GM21723 (cell line): ENCODE measurements around the gene GAS7.

Source experiments
- ATAC-seq: cut with Tn5 transposase; IDR thresholded peaks from one replicate; pipeline ENCODE4 v1.9.1; 2021; ENCODE audit warnings: mild to moderate bottlenecking, moderate library complexity; ENCODE audit not compliant: unreplicated experiment

The GAS7 gene

DNA sequence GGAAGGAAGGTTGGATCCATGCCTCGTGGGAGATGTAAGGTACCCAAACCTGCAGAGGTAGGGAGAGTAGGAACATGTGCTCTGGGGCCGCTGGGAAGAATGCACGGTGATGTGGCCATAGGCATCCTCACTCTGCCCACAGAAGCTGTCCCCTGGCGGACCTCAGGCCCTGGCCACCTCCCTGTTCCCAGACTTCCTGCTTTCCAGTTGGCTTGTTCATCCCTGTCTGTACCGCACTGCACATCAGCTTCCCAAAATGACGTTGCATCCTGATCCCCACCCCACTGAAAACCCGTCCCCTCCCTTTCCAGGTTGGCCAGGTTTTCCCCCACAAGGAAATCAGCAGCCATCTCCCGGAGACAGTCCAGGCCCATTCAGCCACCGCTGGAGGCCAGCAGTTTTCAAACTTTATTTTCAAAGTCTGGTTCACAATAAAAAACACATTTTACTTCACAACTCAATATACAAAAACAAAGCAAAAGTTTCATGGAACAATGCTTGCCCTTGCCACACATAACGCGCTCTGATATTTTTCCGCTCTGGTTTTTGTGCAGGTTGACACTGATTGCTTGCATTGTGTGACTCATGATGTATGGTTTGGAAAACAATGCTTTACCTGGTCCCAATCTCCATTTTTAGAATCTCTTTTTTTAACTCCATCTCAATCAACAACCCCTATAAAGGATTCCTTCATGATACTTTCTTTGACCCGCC, 143.0 kb downstream of the GAS7 start:
- no peak for ATAC-seq

DNA sequence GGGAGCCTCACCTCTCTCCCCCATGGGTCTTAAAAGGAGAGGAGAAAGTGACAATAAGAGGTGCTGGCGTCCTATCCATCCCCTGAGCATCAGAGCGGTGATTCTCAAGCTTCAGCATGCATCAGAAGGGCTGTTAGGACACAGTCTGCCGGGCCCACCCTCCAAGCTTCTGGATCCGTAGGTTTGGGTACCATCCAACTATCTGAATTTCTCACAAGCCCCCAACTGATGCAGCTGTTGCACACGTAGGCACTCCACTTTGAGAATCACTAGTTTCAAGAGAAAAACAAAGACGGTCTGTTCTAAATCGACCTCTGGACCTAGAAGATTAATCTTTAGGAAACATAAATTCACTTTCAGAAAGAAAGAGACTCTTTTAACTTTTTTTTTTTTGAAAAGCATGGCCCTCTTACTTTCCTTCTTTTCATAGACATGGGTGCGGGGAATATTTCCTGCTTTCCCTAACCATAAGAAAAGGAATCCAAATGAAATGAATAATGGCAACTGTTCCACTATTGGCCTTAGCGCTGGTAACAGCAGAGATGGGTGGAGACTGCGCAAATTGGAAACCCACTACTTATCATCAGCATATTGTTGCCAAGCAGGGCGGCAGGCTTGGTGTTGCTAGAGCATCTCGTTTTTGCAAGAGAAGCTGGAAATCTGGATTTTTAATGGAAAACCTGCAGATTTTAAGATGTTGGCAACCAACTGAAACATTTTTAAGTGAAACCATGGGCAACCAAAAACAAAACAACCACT, 144.4 kb downstream of the GAS7 start:
- no peak for ATAC-seq

DNA sequence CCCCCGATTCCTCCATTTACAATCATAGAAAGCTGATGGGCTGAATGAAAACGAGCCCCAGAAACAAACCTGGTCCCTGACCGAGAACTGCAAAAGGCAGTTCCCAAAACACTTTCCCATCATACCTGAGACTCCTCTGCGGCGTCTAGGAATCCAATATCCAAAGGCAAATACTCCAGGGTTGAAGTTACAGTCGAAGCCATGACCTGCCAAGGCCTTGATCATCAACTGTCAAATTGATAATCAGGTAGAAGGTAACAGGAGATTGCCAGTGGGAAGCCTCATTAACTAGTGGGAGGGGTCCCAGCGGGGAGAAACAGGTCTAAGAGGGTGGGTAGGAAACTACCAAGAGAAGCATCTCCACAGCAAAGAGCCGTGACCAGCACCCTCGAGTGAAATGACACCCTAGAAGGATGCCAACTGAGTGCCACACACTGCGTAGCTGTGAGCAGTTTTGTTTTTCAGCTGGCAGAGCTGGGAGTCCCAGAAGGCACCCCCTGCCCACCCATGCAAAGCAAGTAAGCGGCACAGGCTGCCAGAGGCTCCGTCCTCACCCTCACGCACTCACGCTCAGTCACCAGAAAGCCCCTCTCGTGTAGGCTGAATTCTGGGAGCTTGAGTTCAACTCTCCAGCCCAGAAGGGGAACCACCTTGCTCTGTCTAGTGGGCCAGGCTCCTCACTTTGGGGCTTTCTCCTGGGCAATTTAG, 146.1 kb downstream of the GAS7 start:
- peak; percentile 54 for ATAC-seq

DNA sequence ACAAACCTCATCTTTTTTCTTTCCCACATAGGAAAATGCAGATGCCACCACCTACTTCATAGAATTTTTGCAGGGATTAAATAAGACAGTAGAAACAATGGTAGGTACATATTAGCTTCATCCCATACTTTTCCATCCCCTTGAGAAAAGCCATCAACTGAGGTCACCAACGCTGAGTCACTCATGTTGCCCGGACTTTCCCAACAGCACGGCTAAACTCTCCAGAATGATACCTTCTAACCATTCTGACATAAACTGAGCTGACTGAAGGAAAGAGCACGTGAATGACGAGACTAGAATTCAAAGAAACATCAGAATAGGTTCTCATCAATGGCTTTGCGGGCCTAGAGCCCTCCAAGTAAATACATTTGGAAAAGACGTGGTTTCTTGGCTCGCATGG, 147.3 kb downstream of the GAS7 start:
- ATAC-seq: no peak

DNA sequence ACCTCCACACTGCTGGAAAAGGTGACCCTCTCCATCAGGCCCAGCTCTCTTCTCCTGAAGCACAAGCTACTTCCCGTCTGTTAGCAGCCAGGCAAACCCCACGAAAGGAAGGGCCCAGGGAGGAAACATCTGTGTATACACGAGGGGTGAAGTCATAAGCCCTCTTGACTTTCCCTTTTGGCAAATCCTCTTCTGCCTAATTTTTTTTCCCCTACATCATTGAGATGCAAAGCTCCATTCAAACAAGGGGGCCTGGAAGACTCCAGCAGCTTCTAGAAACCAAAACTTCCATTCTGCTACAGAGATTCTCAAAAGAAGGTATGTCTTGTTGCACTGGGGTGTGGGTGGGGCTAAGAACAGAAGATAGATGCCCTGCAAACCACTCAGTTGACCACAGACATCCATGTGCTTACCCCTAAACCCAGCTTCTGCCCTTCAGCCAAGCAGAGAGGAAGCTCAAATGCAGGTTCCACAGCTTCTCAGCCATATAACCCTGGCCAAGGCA, 147.8 kb downstream of the GAS7 start:
- peak; percentile 46 for ATAC-seq

DNA sequence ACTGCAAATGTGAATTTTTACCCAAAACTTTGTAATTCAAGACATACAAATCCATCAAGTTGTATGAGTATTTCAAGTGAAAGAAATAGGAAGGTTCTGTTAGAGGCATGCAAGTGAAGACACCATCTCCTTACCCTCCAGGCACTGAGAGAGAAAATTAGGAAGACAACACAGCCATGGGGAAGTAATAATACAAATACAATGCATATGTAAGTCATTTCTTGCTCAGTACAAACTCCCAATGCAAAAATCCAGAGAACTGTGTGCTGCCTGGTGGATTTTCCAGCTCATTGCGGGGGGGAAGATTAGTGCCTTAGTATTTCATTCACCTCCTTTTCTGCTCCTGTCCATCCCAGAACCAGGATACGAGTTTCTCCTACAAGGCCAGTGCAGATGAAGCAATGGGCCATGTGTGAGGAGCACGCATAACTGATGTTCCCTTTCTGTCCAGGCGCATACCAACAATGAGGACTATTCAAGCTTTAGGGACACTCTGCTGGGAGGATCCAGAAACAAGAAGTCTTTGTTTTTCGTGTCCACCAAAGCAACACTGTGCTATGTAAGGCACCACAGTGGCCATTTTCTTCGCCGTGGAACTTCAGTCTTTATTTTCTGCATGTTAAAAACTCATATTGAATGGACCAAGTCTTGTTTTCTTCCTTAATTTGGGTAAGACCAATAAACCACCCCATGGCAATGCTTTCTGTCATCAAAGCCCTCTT, 149.6 kb downstream of the GAS7 start:
- no peak for ATAC-seq

DNA sequence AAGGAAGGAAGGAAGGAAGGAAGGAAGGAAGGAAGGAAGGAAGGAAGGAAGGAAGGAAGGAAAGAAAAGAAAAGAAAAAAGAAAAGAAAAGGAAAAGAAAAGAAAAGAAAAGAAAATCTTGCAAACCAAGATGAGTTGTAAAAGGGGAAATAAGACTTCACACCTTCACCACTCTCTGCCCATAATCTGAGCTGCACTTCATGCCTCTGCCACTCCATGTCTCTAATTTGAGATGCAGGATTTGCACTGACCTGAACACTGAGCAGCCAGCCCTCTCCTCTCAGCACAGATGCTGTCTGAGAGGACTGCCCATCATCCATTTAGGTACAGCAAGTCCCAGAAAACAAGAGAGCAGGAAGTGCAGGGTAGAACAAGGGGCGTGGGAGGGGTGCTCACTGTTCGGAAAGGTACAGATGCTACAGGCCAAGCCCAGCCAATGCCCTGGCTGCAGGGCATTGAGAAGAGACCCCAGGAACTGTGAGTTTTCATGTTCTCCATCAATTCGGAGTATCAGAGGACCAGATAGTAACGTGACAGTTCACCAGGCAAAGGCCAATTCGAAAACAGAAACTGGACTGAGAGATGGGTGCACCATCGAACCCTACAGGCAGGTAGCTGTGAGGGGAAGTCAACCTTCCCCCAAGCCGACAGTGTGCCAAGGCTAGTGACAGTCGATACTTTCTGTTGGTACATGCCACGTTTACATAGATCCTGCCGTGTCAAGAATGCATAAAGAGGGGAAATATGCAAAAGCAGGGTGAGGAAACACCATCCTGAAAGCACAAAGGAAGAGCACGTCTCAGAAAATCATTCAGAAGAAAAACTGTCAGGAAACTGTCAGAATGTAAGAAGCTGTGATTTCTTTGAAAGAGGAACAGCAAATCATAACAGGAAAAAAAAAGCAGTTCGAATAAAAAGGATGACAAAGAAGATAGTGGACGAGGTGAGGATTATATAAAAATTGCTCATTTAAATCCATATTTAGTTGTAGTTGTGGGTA, 151.3 kb downstream of the GAS7 start:
- peak; percentile 48 for ATAC-seq

DNA sequence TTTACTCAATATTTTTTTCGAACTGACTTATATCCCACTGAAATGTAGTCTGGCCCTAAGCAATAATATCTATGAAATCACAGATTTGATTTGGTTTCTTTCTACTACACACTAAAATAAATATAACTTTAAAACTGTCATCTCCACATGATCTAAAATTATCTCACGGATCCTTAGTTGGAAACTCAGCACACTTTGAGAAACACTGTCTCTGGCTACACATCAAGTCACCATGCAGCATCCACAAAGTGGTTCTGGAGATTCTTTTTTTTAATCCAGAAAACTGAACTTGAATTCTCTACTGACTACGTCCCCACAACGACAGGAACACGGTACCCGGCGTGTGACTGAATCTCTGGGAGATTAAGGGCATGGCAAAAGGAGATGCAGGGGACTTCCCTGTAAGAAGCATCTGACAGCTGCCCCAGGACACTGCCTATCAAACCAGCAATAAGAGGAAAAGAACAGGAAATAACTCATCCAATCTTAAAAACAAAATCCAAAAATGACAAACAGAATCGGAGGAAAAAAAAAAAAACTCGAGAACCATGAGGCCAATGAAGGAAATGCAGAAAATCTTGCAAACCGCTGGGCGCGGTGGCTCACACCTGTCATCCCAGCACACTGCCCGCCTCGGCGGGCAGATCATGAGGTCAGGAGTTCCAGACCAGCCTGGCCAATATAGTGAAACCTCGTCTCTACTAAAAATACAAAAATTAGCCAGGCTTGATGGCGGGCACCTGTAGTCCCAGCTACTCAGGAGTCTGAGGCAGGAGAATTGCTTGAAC, 152.3 kb downstream of the GAS7 start:
- ATAC-seq: no peak

DNA sequence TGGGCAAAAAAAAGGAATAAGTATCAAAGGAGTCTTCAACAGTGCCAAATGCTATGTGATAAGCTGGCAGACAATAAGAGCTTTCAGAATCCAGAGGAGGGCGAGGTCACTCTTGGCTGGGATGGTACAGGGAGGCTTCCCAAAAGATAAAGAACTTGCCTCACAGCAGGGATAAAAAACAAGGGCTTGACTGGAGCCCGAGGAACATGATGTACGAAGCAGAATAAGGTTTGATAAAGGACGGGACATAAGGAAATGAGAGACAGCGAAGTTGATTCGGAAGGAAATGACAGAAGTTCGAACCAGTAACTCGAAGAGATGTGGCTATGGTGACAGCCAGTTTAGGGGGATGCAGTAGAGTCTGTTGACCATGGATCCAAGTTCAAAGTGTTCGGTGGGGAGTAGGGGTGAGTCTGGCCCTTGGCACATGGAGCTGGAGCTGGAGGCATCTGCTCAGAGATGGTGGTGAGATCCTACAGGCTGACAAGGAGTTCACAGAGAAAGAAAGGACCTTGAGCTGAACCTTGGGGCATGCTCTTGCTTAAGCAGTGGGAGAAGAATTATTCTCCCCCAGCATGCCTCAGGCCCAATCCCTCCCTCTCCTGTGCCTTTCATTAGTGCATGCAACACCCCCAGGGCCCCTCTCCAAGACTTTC, 155.7 kb downstream of the GAS7 start:
- no peak for ATAC-seq

DNA sequence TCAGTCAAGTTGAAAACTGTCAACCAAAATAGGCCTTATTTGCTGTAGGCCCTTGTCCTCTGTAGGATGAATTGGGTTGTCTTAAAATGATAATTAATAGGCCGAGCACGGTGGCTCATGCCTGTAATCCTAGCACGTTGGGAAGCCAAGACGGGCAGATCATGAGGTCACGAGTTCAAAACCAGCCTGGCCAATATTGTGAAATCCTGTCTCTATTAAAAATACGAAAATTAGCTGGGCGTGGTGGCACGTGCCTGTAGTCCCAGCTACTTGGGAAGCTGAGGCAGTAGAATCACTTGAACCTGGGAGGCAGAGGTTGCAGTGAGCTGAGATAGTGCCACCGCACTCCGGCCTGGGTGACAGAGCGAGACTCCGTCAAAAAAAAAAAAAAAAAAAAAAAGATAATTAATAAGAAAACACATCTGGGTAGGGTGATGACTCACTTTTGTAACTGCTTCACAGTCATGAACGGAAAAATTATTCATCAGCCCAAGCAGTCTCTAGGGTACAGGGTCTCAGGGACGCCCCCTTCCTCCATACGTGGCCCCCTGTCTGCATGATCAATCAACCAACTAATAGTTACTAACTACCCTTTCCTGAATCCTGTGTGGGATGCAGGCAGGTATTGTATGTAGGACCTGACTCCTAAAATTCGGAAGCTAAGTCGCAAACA, 156.4 kb downstream of the GAS7 start:
- ATAC-seq: no peak

DNA sequence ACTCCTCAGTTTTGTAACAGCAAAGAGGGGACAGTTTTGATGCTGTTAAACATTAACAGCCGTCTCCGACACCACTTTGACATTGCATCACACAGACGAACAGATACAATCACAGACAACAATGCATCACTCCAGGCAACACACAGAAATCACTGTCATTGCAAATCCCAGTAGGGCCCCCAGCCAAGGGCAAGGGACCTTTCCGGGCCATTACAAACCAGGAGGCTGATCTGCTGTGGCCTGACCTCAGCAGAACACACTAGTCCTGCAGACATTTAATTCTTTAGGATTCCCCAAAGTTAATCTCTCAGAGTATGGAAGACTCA, 157.2 kb downstream of the GAS7 start:
- no peak for ATAC-seq

DNA sequence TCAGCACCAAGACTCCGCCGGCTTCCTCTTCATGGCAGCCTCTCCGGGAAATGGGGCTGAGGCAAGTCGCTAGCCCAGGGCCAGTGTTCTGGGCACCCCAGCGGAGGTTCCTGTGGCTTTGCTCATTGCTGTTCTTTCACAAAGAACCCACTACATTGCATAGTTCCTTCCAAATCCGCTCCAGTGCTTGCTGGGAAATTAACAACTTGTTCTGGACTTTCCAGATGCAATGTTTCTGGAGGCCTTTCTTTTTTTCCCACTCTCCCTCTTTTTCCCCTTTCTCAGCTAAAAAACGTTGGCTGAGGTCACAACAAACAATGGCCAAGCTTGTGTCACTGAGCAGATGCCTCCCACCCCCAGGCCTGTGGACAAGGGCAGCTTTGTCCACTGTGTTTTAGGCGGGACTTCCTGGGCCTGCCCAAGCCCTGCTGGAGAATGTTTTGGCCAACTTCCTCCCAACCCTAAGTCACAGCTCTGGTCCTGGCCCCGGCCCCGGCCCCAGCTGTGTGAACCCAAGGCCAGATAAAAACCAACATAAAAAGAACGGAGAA, 161.8 kb downstream of the GAS7 start:
- no peak for ATAC-seq

DNA sequence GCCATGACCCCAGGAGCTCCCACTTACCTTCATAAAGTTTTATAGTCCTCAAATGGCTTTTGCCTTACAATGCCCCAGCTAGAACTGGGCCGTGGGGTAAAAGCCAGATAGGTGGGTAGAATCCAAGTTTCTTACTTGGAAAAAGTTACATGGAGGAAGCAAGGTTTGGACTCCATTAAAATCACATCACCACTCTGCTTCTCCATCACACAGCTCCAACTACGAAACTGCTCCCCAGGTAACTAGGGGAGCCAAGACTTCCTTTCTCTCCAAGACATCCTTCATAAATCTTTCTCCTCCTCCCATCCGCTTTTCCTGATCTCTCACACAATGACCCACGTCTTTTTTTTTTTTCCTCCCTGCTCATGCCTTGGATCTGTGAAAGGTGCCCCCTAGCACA, 162.5 kb downstream of the GAS7 start:
- no peak for ATAC-seq

DNA sequence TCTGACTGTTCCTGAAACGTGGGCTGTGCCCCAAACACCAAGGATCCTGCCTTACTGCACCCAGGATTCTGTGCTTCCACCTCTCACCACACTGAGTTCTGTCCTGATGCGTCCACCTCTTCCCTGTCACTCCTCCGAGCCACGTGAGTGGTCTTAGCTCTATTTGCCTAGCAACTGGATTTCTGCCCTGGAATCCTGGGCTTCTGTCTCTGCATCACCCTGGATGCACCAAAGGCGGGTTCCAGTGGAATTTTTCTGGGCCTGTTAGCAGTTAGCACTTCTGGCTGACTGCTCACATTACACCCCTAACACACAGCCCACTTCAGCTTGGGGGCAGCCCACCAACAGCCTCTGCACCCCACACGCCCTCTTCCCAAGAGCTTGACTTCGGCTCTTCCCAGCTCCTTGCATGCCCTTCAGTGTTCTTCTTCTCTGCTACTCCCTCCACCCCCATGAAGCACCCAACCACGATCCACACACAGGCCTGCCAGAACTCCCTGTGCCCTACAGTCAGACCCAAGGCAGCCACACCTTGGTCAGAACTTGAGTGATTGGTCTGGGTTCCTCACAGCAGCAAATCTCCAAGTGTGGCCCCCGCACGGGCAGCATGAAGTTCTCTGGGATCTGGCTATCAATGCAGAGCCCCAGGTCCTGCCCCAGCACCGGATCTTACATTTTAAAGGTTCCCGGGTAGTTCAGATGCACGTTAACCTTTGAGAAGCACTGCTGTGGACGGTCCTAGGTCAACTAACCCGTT, 163.5 kb downstream of the GAS7 start:
- ATAC-seq: no peak

DNA sequence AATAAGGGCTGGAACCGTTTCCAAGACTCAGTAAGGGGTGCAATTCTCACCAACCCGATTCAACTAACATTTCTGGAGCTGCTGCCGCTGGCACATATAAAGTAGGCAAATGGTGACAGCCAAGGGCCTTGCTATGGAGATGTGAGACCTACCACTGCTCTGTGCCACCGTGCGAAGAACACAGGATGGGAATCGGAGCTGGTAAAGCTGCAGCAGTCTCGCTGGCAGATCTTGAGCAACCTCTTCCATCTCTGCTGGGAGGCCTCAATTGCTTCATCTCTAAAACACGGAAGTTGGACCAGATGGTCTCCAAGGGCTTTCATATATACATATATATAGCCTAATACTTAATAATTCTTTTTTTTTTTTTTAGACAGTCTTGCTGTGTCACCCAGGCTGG, 164.4 kb downstream of the GAS7 start:
- ATAC-seq: no peak

DNA sequence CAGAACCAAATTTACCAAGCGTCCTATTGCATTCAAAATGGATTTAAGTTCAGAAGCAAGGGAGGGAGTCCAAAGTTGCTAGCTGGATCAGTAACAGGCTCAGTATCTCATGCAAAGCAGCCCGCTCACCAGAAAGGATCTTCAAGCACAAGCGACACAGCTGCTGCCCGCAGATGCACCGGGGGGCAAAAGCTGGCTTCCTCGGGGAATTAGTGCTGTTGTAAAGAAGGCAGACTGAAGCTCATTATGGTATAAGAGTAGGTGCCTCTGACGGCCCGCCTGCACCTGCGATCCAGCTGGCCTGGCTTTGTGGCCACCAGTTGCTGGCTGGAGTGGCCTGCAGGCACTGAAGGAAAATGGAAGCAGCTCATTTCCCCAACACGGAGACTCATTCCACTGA, 165.0 kb downstream of the GAS7 start:
- ATAC-seq: no peak
